ENCODE measurements around the gene TTPAL.

TTPAL gene

GRCh38 chr20:44442298-44443070 is 33.2 kb upstream of the TTPAL start:
- DNase-seq = no peak

- DNase-seq = no peak
Observed at GRCh38 chr20:44445742-44446710, 29.6 kb upstream of the TTPAL start.

- no peak for DNase-seq
Observed at GRCh38 chr20:44447827-44448419, 27.8 kb upstream of the TTPAL start.

DNA sequence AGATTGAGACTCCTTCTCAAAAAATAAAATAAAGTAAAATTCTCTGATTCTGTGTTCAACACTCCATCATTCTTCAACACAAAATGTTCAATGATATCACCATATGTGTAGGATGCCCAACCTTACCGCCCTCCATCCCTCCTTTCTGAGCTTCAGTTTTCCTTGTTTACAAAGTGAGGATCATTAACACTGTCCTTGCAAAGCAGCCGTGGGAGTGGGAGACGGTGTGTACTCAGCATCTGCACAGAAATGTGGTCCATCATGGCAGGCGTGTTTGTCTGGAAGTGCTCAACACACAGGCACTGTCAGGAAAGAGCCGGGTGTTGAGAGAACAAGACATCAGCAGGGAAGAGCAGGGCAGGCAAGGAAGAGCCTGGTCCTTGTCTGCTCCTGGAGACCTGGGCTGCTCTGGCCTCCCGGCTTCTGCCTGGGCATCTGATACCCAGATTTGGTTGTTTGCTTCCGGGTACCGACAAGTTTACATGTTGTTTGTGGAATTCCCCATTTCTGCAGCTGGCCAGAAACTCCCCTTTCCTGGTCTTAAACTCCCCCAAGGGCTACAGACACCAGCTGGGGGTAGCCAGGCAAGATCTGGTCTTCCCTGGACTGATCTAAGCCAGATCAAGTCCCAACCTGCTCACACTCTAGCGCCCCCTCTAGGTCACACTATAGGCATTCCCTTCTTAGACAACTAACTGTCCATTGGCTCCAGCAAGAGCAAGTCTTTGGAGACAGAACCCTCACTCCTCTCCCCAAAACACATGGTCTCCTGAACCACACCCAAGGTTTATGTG is 26.7 kb upstream of the TTPAL start:
- DNase-seq = no peak

DNA sequence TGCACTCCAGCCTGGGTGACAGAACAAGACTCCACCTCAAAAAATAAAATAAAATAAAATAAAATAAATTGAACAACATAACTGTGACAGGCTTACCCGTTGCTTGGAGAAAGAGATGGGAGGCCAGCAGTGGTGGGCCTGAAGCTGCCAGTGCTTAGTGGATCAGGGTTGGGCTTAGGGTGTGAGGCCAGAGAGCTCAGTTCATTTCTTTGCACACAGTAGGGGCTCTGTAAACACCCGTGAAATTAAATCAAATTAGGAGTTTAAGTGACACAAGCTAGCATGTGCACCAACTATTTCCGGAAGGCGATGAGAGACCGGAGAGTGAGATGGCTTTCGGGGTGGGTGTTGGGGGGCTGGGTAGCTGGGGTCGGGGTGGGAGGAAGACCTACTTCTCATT is 25.8 kb upstream of the TTPAL start:
- no peak for DNase-seq

- no peak for DNase-seq
Observed at GRCh38 chr20:44450281-44450889, 25.3 kb upstream of the TTPAL start.

DNA sequence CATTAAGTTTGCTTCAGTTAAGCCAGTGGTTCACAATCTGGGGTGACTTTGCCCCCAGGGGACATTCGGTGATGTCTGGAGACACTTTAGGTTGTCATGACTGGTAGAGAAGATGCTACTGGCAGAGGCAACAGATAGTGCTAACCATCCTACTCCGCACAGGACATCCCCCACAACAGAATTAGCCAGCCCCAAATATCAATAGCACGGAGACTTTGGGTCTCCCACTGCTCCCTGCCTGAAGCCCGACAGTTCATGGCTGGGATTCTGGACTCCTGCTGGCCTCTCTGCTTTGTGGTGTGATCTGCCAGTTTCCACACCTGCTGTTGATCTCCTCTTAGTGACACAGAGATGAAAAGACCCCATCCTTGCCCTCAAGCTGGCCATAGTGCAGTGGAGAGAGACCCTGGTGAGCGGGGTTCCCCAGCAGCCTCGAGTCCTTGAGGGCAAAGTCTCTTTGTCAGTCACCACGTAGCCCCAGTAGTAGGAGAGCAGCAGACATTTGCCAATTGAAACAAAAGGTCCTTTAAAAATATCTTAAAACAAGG is 24.7 kb upstream of the TTPAL start:
- no peak for DNase-seq

GRCh38 chr20:44454306-44454963 is 21.2 kb upstream of the TTPAL start:
- DNase-seq = no peak

GRCh38 chr20:44455126-44455525 is 20.5 kb upstream of the TTPAL start:
- DNase-seq = no peak

- no peak for DNase-seq
Observed at GRCh38 chr20:44456611-44457010, 19.1 kb upstream of the TTPAL start.

DNA sequence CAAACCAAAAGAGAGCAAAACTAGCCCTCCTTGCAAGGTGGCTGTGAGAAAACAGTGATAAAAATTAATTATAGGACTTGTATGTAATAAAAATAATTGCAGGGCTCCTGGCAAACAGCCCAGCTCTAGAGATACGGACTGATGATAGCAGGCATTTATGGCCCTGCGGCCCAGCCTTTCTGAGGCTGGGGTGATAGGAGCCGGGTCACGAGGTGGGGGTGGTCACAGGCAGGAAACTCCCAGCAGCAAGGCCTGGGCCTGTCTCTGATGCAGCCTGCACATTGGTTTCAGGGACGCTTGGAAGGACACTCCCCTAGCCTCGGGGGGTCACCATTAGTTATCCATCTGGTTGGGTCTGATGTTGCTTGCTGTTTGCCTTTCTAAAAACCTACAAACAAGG is 18.7 kb upstream of the TTPAL start:
- no peak for DNase-seq

- DNase-seq = no peak
Observed at GRCh38 chr20:44459271-44459670, 16.4 kb upstream of the TTPAL start.

- DNase-seq = peak in 1 of 2 donors; percentile 4
Observed at GRCh38 chr20:44460795-44461141, 14.9 kb upstream of the TTPAL start.

DNA sequence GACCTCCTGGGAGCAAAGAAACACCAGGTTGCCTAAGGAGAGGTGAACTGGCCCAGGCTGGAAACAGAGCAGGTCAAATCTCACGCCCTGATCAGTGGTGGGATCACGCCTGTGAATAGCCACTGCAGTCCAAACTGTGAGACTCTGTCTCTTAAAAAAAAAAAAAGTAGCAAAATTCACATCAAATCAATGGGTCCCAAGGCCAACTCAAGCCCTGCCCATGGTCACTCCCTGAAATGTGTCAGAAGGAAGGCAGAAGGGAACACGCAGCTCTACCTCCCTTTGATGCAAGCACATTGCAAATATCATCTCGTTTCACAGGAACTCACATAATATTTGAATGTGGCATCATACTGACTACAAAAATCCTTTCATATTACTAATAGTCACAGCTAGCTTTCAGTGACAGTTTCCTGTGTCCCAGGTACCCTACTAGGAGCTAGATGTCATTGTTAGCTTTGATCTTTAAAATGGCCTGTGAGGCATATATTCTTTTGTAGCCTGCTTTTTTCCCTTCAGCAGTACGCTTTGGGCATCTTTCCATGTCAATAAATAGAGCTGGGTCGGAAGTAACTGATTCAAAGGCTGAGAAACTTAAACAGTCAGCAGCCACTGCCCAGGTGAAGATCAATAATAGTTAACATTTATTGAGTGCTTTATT is 14.4 kb upstream of the TTPAL start:
- DNase-seq = no peak

DNA sequence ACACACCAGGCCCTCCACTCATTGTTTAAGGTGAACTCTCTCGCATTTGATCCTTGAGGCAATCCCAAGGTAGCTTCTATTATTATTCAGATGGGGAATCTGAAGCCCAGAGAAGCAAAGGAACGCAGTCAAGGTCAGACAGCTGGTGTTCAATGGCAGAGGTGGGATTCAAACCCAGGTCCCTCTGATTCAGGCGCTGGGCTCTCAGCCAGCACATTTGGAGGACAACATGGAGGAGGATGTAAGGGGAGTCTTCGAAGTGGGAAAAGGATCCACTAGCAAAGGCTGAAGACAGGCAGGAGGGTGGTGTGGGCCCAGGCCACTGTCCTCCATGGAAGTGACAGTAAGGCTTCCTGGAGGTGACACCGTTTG is 13.9 kb upstream of the TTPAL start:
- no peak for DNase-seq

GRCh38 chr20:44463466-44463865 is 12.2 kb upstream of the TTPAL start:
- DNase-seq = no peak

GRCh38 chr20:44464514-44464913 is 11.2 kb upstream of the TTPAL start:
- no peak for DNase-seq

DNA sequence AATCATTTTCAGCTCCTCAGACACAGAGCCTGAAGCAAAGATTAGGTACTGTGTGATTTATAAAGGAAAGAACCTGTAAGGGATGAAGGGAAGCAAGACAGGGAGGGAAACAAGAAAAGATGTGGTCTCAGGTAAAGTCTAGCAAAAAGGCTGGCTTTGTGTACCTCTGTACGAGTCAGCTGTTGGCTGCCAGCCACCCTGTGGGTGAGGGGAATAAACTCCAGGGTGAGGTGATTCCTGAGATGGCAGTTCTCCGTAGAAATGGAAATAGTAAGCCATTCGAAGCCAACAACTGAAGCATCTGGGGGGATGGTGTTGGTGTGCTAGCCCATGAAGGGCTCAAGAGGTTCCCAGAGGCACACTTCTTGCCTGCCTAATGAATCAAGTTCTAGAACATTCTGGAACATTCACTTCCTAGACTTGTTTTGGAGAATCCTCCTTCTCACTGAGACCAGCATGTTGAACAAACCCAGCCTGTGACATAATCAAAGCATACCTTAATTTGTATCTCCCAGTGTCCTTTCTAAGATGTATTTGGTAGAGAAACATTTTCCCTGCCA is 10.6 kb upstream of the TTPAL start:
- no peak for DNase-seq

GRCh38 chr20:44467289-44467883 is 8.3 kb upstream of the TTPAL start:
- DNase-seq = no peak
